CD4-positive, alpha-beta T cell (primary cell): ENCODE measurements around the gene TLE1. TPM values are rescaled to one million over a fixed set of nuclear protein-coding genes. Genes with fewer than 3 reads are reported as not detected.

Experiments used
- ATAC-seq: fragments of 200-7000 bp; cut with Tn5 transposase; one replicate; pipeline ENCODE4 v1.10.0; 2022; ENCODE audit warnings: mild to moderate bottlenecking; ENCODE audit not compliant: poor library complexity
- CTCF ChIA-PET: fragments of 350-600 bp; sonication (Branson Sonifier 250); formaldehyde crosslinking; loops from one replicate; lab custom pipeline; 2021; ENCODE audit warnings: antibody characterized with exemption, inconsistent platforms; lab: Charles Lee
- POLR2A ChIA-PET: fragments of 350-600 bp; sonication (Branson Sonifier 250); formaldehyde crosslinking; loops from one replicate; lab custom pipeline; 2021; ENCODE audit warnings: antibody characterized with exemption, inconsistent platforms; lab: Charles Lee
- DNase-seq, 14 experiments: peaks; one replicate each; pipeline ENCODE4 v3.0.0-alpha.2; 2013 to 2020; ENCODE audit warnings: mixed read lengths in 2 of 14
- H3K27ac ChIP-seq, 2 donors: one replicate each; pipeline versions ENCODE4 v1.5.1 to v1.7.0; 2013; ENCODE audit warnings: low read length in 2 of 2, low read depth in 1 of 2, mild to moderate bottlenecking in 1 of 2
- H3K27me3 ChIP-seq, 2 experiments: 1 replicate in 1 of 2; 2 replicates in 1 of 2; pipeline versions ENCODE4 v1.6.1 to v1.7.0; 2013; ENCODE audit warnings: low read length in 2 of 2, control low read depth in 1 of 2, mild to moderate bottlenecking in 1 of 2, moderate library complexity in 1 of 2; ENCODE audit not compliant: insufficient read depth in 2 of 2, control insufficient read depth in 1 of 2
- H3K36me3 ChIP-seq: one replicate; pipeline ENCODE4 v1.6.1; 2013; ENCODE audit warnings: low read length, control low read depth; ENCODE audit not compliant: insufficient read depth
- H3K4me1 ChIP-seq: one replicate; pipeline ENCODE4 v1.6.1; 2013; ENCODE audit warnings: low read length, control low read depth; ENCODE audit not compliant: insufficient read depth
- H3K4me3 ChIP-seq: one replicate; pipeline ENCODE4 v1.5.1; 2013; ENCODE audit warnings: mild to moderate bottlenecking, low read length, moderate library complexity
- H3K9me3 ChIP-seq, 2 experiments: 1 replicate in 1 of 2; 2 replicates in 1 of 2; pipeline versions ENCODE4 v1.6.1 to v1.7.0; 2013; ENCODE audit warnings: low read length in 2 of 2, mild to moderate bottlenecking in 2 of 2, control low read depth in 1 of 2, moderate library complexity in 1 of 2; ENCODE audit not compliant: control insufficient read depth in 1 of 2, insufficient read depth in 1 of 2
- H3K27ac Mint-ChIP-seq: one replicate; pipeline ENCODE4 v1.8.0; 2020; ENCODE audit warnings: mixed read lengths
- H3K27me3 Mint-ChIP-seq: one replicate; pipeline ENCODE4 v1.8.0; 2021; ENCODE audit warnings: mixed read lengths
- H3K36me3 Mint-ChIP-seq: one replicate; pipeline ENCODE4 v1.8.0; 2021; ENCODE audit warnings: low read depth, mixed read lengths
- H3K4me1 Mint-ChIP-seq: one replicate; pipeline ENCODE4 v1.8.0; 2021; ENCODE audit warnings: low read depth, mixed read lengths
- H3K4me3 Mint-ChIP-seq: one replicate; pipeline ENCODE4 v1.8.0; 2020; ENCODE audit warnings: mild to moderate bottlenecking, mixed read lengths
- H3K9me3 Mint-ChIP-seq: one replicate; pipeline ENCODE4 v1.8.0; 2020; ENCODE audit warnings: mixed read lengths
- intact Hi-C, 2 experiments: fragments of 100-400 bp; cut with DNase I in 1 of 2; cut with micrococcal nuclease in 1 of 2; formaldehyde crosslinking; loops; one replicate each; pipeline versions ENCODE4 v1.15.1 to v1.9.0; 2023 to 2025; cut with DNase I, micrococcal nuclease
- total RNA-seq, 174 experiments: library from RNA in 2 of 174; stranded (reverse) in 2 of 174; gene quantifications; one replicate each; pipeline ENCODE4 v1.2.3 and lab custom pipeline; 2021 to 2026
- TF ChIP-seq, protein P1 (sequence below): fragments of 200-600 bp; IDR thresholded peaks from one replicate; pipeline ENCODE4 v1.8.0; 2022; ENCODE audit warnings: antibody characterized with exemption, mild to moderate bottlenecking

Gene TLE1
- total RNA-seq, 2 experiments from 2014 or later, result 3.4 to 3.5 TPM

DNA sequence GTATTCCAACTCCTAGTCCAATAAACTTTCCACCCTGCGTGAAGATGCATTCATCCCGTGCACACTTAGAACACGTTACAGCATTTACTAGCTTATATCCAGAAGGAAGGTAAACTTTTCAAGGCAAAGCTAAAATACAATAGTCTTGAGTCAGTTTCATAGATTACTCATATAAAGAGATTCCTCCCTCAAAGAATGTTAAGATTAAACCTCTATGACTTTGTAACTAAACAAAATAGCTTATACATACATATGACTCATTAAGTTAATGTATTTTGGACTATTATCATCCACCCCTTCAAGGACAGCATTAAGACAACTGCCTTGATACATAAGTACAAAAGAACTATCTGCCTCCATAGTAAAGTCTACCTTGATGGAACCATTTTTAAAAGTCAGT lies 36.1 kb downstream of the TLE1 start:
- H3K27ac Mint-ChIP-seq, result no peak overlapping the region
- intact Hi-C loops, result no loop called here
- H3K4me3 Mint-ChIP-seq, result no peak overlapping the region
- H3K9me3 ChIP-seq, result peaks cover 0 to 4% of the 10 kb centered on the region in 2 experiments
- no peaks in the 10 kb centered on the region for H3K36me3 ChIP-seq
- no peak for DNase-seq
- ATAC-seq, result no peak
- TF ChIP-seq, protein P1, sequence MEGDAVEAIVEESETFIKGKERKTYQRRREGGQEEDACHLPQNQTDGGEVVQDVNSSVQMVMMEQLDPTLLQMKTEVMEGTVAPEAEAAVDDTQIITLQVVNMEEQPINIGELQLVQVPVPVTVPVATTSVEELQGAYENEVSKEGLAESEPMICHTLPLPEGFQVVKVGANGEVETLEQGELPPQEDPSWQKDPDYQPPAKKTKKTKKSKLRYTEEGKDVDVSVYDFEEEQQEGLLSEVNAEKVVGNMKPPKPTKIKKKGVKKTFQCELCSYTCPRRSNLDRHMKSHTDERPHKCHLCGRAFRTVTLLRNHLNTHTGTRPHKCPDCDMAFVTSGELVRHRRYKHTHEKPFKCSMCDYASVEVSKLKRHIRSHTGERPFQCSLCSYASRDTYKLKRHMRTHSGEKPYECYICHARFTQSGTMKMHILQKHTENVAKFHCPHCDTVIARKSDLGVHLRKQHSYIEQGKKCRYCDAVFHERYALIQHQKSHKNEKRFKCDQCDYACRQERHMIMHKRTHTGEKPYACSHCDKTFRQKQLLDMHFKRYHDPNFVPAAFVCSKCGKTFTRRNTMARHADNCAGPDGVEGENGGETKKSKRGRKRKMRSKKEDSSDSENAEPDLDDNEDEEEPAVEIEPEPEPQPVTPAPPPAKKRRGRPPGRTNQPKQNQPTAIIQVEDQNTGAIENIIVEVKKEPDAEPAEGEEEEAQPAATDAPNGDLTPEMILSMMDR, result no peak
- H3K9me3 Mint-ChIP-seq, result no peaks in the 10 kb centered on the region
- ChIA-PET CTCF (interaction anchor here (0.6 kb wide), 1 partner anchor 24 kb away, joined by 3 read pairs; no protein-coding TSS in a partner anchor), POLR2A (no interaction called here)
- H3K27me3 ChIP-seq, result no peaks in the 10 kb centered on the region
- no peaks in the 10 kb centered on the region for H3K27me3 Mint-ChIP-seq
- no peaks in the 10 kb centered on the region for H3K36me3 Mint-ChIP-seq
- H3K4me1 ChIP-seq, result no peaks in the 10 kb centered on the region
- H3K4me1 Mint-ChIP-seq, result no peaks in the 10 kb centered on the region
- no peak overlapping the region for H3K4me3 ChIP-seq
- H3K27ac ChIP-seq, result no peak overlapping the region

DNA sequence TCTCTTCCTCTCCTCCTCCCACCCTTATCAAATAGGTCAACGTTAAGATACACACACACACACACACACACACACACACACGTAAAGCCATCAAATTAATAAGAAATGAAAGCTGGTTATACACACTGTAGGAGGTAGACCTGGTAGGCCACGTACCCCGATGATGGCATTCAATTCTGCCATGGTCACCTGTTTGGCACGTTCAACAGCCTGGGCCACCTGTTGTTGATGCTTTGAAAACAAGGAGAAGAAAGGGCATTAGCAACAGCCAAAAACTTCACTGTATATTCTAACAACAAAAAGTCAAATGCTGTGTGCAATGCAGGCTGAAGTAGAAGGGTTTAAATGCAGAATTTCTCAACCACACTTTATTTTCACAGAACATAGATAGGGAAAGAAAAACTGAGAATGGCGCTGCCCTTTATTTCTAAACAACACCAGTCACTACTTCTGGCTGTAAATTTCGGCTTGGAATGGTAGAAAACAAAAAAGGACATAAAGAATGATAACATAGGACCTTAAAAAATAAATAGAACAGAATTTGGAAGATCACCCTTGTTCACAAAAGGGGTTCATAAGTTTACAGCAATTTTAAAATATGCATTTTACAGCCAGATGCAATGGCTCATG lies 37.2 kb downstream of the TLE1 start:
- ATAC-seq, result no peak
- Histone ChIP-seq H3K27ac (no peak overlapping the region), H3K27me3 (no peaks in the 10 kb centered on the region), H3K36me3 (no peaks in the 10 kb centered on the region), H3K4me3 (no peak overlapping the region), H3K4me1 (no peaks in the 10 kb centered on the region), H3K9me3 (peaks cover 0 to 4% of the 10 kb centered on the region in 2 experiments)
- intact Hi-C loops, result no loop called here
- no peaks in the 10 kb centered on the region for H3K4me1 Mint-ChIP-seq
- H3K36me3 Mint-ChIP-seq, result no peaks in the 10 kb centered on the region
- CTCF ChIA-PET, result no interaction called here
- H3K27me3 Mint-ChIP-seq, result no peaks in the 10 kb centered on the region
- H3K4me3 Mint-ChIP-seq, result no peak overlapping the region
- TF ChIP-seq, protein P1, result no peak
- no peaks in the 10 kb centered on the region for H3K9me3 Mint-ChIP-seq
- DNase-seq, result no peak
- POLR2A ChIA-PET, result no interaction called here
- no peak overlapping the region for H3K27ac Mint-ChIP-seq

GRCh38 chr9:81650586-81651515 lies 38.5 kb downstream of the TLE1 start:
- no peak overlapping the region for H3K27ac ChIP-seq
- H3K9me3 ChIP-seq, result peaks cover 0 to 4% of the 10 kb centered on the region in 2 experiments
- H3K27me3 ChIP-seq, result no peaks in the 10 kb centered on the region
- H3K4me1 ChIP-seq, result no peaks in the 10 kb centered on the region
- no peaks in the 10 kb centered on the region for H3K9me3 Mint-ChIP-seq
- no peak overlapping the region for H3K4me3 Mint-ChIP-seq
- intact Hi-C loops, result no loop called here
- POLR2A ChIA-PET, result no interaction called here
- no peak overlapping the region for H3K27ac Mint-ChIP-seq
- H3K4me3 ChIP-seq, result no peak overlapping the region
- no peaks in the 10 kb centered on the region for H3K27me3 Mint-ChIP-seq
- no peaks in the 10 kb centered on the region for H3K36me3 ChIP-seq
- no peaks in the 10 kb centered on the region for H3K36me3 Mint-ChIP-seq
- no peaks in the 10 kb centered on the region for H3K4me1 Mint-ChIP-seq
- CTCF ChIA-PET, result no interaction called here
- TF ChIP-seq, protein P1, result no peak
- no peak for ATAC-seq
- DNase-seq, result no peak
